ENCODE measurements around the gene CEP192.

Gene CEP192

DNA sequence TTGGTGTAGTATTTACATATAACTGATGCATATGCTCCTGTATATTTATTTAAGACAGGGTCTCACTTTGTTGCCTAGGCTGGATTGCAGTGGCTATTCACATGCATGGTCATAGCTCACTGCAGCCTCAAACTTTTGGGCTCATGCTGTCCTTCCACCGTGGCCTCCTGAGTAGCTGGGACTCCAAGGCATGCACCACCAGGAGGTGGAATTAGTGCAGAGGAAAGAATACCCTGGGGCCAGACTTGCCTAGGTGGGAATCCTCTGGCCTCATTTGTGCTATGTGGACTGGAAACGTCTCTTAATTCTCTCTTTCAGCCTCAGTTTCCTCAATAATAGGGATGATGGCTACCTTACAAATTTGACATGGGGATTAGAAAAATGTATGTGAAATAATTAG lies 2.3 kb downstream of the CEP192 start:
- no peak for TF ChIP-seq CTCF (conservative IDR thresholded peaks at IDR 0.05)
- no peak overlapping the region for H3K27ac ChIP-seq

DNA sequence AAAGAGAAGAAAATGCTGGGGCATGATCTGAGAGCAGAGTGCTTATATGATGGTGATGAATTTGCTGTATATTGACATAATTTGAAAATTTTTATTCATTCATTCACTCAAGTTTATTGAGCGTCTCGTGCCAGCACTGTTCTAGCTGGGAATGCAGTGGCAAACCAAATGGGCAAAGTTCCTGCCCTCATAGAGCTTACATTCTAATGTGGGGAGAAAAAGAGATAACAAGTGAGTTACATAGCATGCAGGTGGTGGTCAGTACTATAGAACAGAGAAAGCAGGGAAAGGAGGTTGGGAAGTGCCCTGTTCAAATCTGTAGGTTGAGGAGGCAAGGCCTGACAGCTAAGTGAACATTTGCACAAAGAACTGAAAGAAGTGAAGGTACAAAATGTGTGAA lies 4.3 kb downstream of the CEP192 start:
- H3K27ac ChIP-seq = no peak overlapping the region
- TF ChIP-seq CTCF (conservative IDR thresholded peaks at IDR 0.05) = no peak

DNA sequence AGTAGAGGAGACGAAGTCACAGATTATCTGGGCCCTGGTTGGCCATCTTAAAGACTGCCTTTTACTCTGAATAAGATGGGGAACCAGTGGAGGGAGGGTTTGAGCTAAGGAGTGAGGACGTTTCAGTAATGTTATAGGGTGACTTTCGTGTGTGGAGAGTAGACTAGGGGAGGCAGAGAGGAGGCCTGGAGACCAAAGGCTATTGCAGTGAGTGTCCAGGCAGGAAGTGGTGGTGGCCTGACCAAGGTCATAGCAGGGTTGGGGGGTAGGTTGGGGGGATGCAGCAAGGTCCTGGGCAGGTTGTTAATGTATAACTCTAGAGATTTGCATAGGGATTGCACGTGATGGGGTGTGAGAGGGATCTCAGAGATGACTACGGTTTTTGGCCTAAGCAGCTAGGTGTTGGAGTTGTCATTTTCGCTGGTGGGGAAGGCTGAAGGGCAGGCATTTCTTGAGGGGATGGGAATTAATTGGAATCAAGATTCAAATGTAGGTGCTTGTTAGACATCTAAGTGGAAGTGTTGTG lies 4.9 kb downstream of the CEP192 start:
- no peak for TF ChIP-seq CTCF (conservative IDR thresholded peaks at IDR 0.05)
- H3K27ac ChIP-seq = no peak overlapping the region

DNA sequence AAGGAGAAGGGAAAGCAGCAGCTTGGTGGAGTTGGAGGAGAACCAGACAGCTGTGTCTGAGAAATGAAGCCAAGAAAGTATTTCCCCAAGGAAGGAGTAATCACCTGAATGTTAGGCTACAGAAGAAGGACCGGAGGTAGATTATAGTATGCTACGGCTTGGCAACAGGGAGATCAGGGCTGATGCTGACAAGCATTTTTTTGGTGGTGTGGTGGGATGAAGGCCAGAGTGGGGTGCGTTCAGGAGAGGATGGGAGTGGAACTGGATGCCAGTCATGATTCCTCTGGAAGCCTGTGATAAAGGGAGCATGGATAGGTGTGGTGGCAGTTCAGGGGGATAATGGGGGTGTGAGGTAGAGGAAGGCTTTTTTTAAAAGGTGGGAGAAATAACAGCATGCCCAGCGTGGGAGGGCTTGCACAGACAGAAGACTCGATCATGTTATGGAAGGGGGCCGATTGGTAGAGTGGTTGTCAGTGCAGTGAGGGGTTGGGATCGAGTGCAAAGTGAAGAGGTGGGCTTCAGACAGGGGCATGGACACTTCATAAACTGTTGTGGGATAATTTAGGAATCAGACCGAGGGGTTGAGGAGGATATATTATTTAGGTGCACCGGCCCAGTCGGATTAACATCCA lies 5.6 kb downstream of the CEP192 start:
- H3K27ac ChIP-seq = peak overlapping the region; percentile 9; the same call in 1 of the 2 replicates
- TF ChIP-seq CTCF (conservative IDR thresholded peaks at IDR 0.05) = no peak

DNA sequence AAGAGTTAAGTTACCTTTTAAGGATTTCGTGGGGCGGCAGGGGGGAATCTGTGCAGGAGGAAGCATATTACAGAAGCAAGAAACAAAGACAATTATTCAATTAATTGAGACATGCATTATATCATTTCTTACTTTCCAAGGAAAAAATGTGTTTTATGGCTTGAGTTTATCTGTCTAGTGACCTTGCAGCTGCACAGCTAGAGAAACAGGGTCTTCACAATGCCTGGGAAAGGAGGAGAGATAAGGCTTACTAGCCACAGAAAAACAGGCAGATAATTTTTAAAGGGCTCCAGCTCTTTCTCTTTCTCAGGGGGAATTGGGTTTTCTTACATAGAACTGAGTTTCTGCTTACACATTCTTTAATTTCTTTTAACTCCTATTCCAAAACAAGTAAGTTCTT lies 6.2 kb downstream of the CEP192 start:
- H3K27ac ChIP-seq = peak overlapping the region; percentile 9; the same call in 1 of the 2 replicates

GRCh38 chr18:12998332-12999060 lies 7.3 kb downstream of the CEP192 start:
- no peak for TF ChIP-seq CTCF (conservative IDR thresholded peaks at IDR 0.05)
- peak overlapping the region; percentile 9; the same call in 1 of the 2 replicates for H3K27ac ChIP-seq

DNA sequence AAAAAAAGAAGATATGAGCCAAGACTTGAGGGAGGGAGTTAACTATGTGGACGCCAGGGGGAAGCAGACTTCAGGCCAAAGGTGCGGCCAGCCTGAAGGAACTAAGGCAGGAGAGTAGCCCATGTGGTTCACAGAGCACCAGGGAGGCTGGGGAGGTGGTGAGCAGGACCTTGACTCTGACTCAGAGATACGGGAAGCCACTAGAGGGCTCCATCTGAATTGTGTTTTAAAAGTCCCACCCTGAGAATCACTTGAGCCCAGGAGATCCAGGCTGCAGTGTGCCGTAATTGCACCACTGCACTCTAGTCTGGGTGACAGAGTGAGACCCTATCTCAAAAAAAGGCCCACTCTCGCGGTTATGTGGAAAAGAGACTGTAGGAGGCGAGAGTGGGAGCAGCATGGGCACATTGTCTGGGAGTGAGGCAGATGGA lies 12.3 kb downstream of the CEP192 start:
- peak; percentile 77 for TF ChIP-seq CTCF (conservative IDR thresholded peaks at IDR 0.05)

GRCh38 chr18:13004396-13004795 lies 13.2 kb downstream of the CEP192 start:
- no peak for TF ChIP-seq CTCF (conservative IDR thresholded peaks at IDR 0.05)
- no peak overlapping the region for H3K27ac ChIP-seq

More for the DNA sequence above, 12.3 kb downstream of the CEP192 start:
- H3K27ac ChIP-seq = no peak overlapping the region

Measured in VCaP (cell line).